NCI-H2171 (cell line): ENCODE measurements around the gene FOXN1.

Source experiments
- DNase-seq: peaks from one replicate; lab custom pipeline; 2025; lab: John Stamatoyannopoulos, UW

Gene FOXN1

DNA sequence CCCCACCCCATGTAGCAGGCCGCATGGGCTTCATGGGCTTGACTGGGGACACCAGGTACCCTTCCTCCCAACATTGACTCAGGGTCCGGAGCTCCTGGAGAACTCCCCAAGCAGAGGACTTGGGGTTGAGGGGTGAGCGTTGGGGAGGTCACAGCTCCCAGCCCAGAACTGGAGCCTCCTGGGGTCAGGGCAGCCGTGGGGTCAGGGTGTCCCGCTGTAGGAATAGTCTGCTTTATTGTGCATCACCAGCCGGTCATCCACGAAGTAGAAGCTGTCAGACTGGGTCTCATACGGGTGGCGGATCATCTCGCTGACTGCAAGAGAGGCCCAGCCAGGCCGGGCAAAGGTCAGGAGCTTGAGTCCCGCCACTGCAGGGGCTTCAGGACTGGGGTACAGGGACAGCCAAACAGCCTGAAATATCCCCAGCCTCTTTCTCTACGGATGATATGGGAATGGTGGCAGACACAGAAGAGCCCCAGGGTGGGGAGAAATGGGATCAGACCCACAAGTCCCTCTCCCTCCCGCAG lies 41.0 kb downstream of the FOXN1 start:
- DNase-seq = no peak

GRCh38 chr17:28547623-28548416 lies 41.7 kb downstream of the FOXN1 start:
- no peak for DNase-seq

- no peak for DNase-seq
Measured at GRCh38 chr17:28548417-28549130, 42.4 kb downstream of the FOXN1 start.

DNA sequence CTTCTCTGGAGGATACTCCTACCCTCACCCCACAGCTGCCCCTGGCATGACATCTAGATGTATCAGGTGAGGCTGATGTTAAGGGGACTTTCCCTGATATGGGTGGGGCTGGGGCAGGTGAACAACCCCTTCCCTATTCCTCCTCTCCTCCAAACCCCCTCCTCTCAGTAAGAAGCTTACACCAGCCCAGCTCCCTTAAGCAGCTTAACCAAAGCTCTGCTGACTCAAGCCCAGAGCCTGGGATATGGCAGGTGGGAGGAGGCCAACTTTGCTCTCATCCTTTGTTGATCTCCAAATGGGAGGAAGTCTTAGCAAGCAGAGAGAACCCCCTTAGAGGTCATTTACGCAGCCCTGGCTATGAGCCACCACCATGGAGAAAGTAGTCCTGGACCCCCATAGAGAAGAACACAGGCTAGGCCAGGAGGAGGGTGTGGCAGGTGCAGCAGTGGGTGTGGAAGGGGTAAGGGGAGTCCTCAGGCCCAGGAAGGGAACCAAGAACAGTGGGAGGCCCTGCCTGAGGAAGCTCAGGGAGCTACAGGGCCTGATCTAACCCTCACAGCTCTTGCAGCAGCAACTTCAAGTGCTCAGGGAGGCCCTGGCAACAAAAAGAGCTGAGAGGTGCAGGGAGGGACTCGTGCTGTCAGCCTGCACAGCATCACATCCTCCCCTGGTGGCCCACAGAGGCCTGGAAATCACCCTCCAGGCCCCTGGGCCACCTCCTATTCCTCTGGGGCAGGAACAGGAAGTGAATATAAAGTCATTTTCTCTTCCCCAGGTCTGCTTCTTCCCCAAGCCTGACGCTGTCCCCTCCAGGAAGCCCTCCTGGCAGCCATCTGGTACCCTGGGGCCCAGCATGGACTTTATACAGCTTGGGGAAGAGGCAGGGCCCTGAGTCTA lies 43.3 kb downstream of the FOXN1 start:
- no peak for DNase-seq

DNA sequence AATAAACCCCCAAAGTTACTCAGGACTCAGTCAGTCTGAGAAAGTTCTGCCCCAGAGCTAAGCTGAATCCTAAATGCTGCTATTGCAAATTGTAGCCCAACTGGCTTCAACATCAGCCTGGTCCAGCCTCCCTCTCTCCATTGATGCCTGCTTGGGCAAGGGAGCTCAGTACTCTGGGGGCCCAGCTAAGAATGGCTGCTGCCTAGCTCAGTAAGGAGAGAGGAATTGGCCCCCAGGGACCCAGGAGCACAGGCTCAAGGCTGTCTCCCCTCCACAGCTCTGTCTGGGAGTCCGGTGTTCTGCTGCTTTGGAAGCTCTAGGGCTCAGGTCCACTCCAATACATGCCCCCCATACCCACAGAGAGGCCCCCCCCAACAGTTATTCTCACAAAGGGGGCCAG lies 44.7 kb downstream of the FOXN1 start:
- DNase-seq = no peak

GRCh38 chr17:28551421-28552175 lies 45.5 kb downstream of the FOXN1 start:
- no peak for DNase-seq

DNA sequence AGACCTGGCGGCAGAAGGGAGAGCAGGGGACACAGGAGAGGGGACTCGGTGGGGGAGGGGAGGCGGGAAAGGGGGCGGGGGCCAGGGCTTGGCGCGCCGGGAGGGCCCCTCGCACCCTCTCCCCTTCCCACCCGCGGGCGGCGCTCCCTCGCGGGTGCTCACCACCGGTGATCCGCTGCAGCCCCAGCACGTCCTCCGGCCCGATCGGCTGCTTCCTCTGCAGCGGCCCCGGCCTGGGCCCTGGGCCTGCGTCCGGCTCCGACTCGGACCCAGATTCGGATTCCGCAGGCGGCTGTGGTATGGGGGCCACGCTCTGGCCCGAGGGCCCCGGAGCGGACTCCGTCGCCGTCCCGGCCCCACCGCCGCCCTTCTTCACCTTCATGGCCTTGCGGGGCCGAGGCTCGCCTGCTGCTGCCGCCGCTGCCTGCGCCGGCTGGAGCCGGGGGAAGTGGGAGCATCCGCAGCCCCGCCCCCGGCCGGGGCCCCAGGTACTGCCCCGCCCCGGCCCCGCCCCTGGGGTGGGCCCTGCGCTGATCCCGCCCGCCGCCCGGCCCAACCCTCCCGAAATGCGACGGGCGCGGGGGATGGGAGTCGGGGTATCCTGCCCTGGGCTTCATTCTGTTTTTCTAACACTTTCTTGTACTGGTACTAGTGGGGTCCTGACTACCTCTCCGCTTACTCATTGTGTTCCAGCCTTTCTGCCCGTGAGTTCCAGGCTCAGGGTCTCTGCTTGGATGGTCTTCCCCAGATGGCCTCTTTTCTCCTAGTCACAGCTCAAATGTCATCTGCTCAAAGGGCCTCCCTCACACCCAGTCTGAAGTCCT lies 46.2 kb downstream of the FOXN1 start, which contains the start of gene UNC119:
Gene UNC119, minus strand, starts transcription at position 449 of the 824 bp plus-strand sequence. Its CDS starts 67 bp downstream, at position 382.
- peak; percentile 90 for DNase-seq

- peak; percentile 62 for DNase-seq
Measured at GRCh38 chr17:28553000-28553505, 46.9 kb downstream of the FOXN1 start.

DNA sequence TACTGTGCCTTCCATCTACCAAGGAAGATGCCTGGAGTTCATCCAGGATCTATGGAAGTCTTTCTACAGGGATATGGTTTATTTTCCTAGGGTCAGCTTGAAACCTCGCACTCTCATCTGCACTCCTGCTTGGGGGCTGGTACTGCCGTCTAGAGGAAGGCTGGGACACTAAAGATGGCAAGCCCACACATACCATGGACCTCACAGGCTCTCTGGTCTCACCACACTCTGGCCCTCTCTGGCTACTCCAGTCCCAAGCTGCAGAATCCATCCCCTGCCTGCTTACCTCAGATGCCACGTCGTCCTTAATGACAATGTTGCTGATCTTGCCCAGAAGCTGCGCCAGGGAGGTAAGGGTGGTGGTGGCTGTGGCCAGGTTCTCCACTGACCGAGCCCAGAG lies 48.4 kb downstream of the FOXN1 start:
- DNase-seq = no peak

- no peak for DNase-seq
Measured at GRCh38 chr17:28555022-28555421, 48.9 kb downstream of the FOXN1 start.

GRCh38 chr17:28563475-28563874 lies 57.3 kb downstream of the FOXN1 start:
- DNase-seq = no peak

DNA sequence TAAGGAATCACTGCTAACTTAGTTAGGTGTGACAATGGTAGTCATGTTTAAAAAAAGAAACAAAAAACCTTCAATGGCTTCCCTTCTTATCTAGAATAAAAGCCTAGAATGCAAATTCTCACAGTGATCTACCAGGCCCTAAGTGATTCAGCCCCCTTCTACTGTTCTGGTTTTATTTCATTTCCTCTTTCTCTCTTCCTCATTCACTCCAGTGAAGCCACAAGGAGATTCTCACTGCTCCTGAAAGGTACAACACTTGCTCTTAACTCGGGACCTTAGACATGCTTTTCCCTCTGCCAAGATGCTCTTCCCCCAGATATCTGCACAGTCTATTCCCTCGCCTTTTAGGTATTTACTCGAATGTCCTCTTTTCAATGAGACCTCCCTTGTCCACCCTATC lies 61.5 kb downstream of the FOXN1 start:
- no peak for DNase-seq

DNA sequence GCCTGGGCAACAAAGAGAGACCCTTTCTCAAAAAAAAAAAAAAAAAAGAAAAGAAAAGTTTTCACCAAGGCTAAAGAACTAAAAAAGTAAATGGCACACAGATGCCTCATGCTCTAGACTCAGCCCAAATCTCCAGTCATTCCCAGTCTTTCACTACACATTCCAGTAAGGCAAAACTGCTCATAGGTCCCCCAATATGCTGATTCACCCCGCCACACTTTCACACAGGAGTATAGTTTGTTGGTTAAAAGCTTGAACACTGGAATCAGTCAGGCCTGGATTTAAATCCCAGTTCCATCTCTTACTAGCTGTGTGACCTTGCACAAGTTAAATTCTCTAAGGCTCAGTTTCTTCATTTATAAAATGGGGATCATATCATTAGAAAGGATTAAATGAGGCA lies 63.3 kb downstream of the FOXN1 start:
- DNase-seq = no peak

GRCh38 chr17:28570716-28571360 lies 64.7 kb downstream of the FOXN1 start:
- DNase-seq = peak; percentile 21

- DNase-seq = peak; percentile 95
Measured at GRCh38 chr17:28571361-28572122, 65.4 kb downstream of the FOXN1 start, which contains the start of gene PIGS. PIGS (minus strand) TSS chr17:28571524; CDS start chr17:28571496, 28 bp downstream.

- DNase-seq = no peak
Measured at GRCh38 chr17:28572259-28573039, 66.3 kb downstream of the FOXN1 start.

DNA sequence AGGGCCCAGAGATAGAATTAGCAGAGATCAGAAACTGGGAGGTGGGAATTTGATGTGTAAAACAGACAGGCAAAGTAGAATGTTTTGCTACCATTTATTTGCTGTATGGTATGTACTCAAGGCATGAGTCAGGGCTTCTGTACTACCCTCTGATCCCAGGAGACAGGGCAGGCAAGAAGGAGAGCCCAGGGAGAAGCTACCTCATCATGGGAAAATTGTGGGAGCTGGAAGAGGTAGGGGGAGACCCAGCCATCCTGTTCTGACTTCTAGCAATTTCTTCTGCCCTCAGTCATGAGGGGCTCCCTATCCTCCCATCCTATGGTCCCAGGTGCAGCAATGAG lies 66.9 kb downstream of the FOXN1 start:
- no peak for DNase-seq

GRCh38 chr17:28573521-28573920 lies 67.4 kb downstream of the FOXN1 start:
- DNase-seq = no peak
